ENCODE measurements around the gene PDE4C.

- TF ChIP-seq, protein P1, sequence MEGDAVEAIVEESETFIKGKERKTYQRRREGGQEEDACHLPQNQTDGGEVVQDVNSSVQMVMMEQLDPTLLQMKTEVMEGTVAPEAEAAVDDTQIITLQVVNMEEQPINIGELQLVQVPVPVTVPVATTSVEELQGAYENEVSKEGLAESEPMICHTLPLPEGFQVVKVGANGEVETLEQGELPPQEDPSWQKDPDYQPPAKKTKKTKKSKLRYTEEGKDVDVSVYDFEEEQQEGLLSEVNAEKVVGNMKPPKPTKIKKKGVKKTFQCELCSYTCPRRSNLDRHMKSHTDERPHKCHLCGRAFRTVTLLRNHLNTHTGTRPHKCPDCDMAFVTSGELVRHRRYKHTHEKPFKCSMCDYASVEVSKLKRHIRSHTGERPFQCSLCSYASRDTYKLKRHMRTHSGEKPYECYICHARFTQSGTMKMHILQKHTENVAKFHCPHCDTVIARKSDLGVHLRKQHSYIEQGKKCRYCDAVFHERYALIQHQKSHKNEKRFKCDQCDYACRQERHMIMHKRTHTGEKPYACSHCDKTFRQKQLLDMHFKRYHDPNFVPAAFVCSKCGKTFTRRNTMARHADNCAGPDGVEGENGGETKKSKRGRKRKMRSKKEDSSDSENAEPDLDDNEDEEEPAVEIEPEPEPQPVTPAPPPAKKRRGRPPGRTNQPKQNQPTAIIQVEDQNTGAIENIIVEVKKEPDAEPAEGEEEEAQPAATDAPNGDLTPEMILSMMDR (IDR thresholded peaks at IDR 0.05) = no peak
- no peak for TF ChIP-seq POLR2A (IDR thresholded peaks at IDR 0.05)
Observed at GRCh38 chr19:18225702-18226468, at the start of gene PDE4C.

Measured in lower leg skin (tissue), 3 donors.